GM12878 (cell line): ENCODE results near the gene ARFRP1. TPM values are rescaled to one million over a fixed set of nuclear protein-coding genes. Genes with fewer than 3 reads are reported as not detected.

Experiments
- BHLHE40 ChIP-seq, 2 experiments: fragments of 450-650 bp in 1 of 2; IDR thresholded peaks; 2 replicates each; pipeline ENCODE4 v1.6.1; 2011 to 2017; ENCODE audit warnings: low read depth in 2 of 2, borderline replicate concordance in 1 of 2, improper control_type of control experiment in 1 of 2, low read length in 1 of 2, mild to moderate bottlenecking in 1 of 2
- CHD1 ChIP-seq: IDR thresholded peaks from 2 replicates; pipeline ENCODE4 v1.6.1; 2012; ENCODE audit warnings: low read depth, low read length, improper control_type of control experiment
- ETV6 ChIP-seq, 2 experiments: fragments of 450-650 bp in 1 of 2; IDR thresholded peaks in 1 of 2; conservative IDR thresholded peaks in 1 of 2; 2 replicates each; pipeline ENCODE4 v1.6.1; 2014; ENCODE audit warnings: antibody characterized with exemption in 1 of 2, borderline replicate concordance in 1 of 2, low read depth in 1 of 2, mild to moderate bottlenecking in 1 of 2, moderate library complexity in 1 of 2
- GATAD2B ChIP-seq: fragments of 450-650 bp; conservative IDR thresholded peaks from 2 replicates; pipeline ENCODE4 v1.6.1; 2017; ENCODE audit warnings: low read depth, mild to moderate bottlenecking, moderate library complexity
- HDAC2 ChIP-seq: fragments of 200-600 bp; sonication (generic); IDR thresholded peaks from 2 replicates; pipeline ENCODE4 v1.6.1; 2017
- MEF2B ChIP-seq: fragments of 450-650 bp; IDR thresholded peaks from 2 replicates; pipeline ENCODE4 v1.6.1; 2018; ENCODE audit warnings: mild to moderate bottlenecking, moderate library complexity; ENCODE audit not compliant: partially characterized antibody, poor library complexity, severe bottlenecking
- MXI1 ChIP-seq: fragments of 150-350 bp; IDR thresholded peaks from 2 replicates; pipeline ENCODE4 v1.6.1; 2011; ENCODE audit warnings: low read depth, mild to moderate bottlenecking, inconsistent platforms, low read length, improper control_type of control experiment
- PAX5 ChIP-seq: IDR thresholded peaks from 2 replicates; pipeline ENCODE4 v1.6.1; 2011; ENCODE audit warnings: low read depth, low read length, borderline replicate concordance
- PBX3 ChIP-seq: IDR thresholded peaks from 2 replicates; pipeline ENCODE4 v1.6.1; 2011; ENCODE audit warnings: mild to moderate bottlenecking, low read depth, low read length, moderate library complexity; ENCODE audit not compliant: insufficient replicate concordance
- RELA ChIP-seq: fragments of 450-650 bp; IDR thresholded peaks from 2 replicates; pipeline ENCODE4 v1.8.0; 2014; ENCODE audit warnings: borderline replicate concordance; ENCODE audit not compliant: partially characterized antibody
- RELB ChIP-seq: fragments of 450-650 bp; IDR thresholded peaks from 2 replicates; pipeline ENCODE4 v1.6.1; 2017; ENCODE audit warnings: low read depth, mild to moderate bottlenecking, moderate library complexity
- RFX5 ChIP-seq: IDR thresholded peaks from 2 replicates; pipeline ENCODE4 v1.6.1; 2011; ENCODE audit warnings: low read depth, low read length, improper control_type of control experiment
- RUNX3 ChIP-seq: IDR thresholded peaks from 2 replicates; pipeline ENCODE4 v1.6.1; 2012; ENCODE audit warnings: low read length, inconsistent platforms
- SIX5 ChIP-seq: IDR thresholded peaks from 2 replicates; pipeline ENCODE4 v1.6.1; 2011; ENCODE audit warnings: mild to moderate bottlenecking, low read depth, low read length, moderate library complexity; ENCODE audit not compliant: severe bottlenecking
- SPI1 ChIP-seq: IDR thresholded peaks from 2 replicates; pipeline ENCODE4 v1.6.1; 2011; ENCODE audit warnings: low read depth, mild to moderate bottlenecking, low read length, moderate library complexity, borderline replicate concordance; ENCODE audit not compliant: insufficient read depth
- TARDBP ChIP-seq: IDR thresholded peaks from 2 replicates; pipeline ENCODE4 v1.6.1; 2016; ENCODE audit warnings: borderline replicate concordance
- TCF3 ChIP-seq: IDR thresholded peaks from 2 replicates; pipeline ENCODE4 v1.6.1; 2012; ENCODE audit warnings: low read depth, mild to moderate bottlenecking, low read length, borderline replicate concordance; ENCODE audit not compliant: insufficient read depth
- ZBTB4 ChIP-seq: fragments of 450-650 bp; formaldehyde crosslinking; IDR thresholded peaks from 2 replicates; pipeline ENCODE4 v1.4.0; 2022; ENCODE audit warnings: mild to moderate bottlenecking, moderate library complexity
- polyA plus RNA-seq, 11 experiments: library from polyadenylated mRNA; depleted of rRNA in 4 of 11; unstranded in 6 of 11; stranded (reverse) in 5 of 11; fragments of >200 nt; fragmentation: Nextera tagmentation in 4 of 11; fragmentation: Illumina TruSeq in 1 of 11; extraction: Ambion mirVana in 4 of 11; extraction: Trizol in 1 of 11; gene quantifications; 1 replicate in 1 of 11; 2 replicates in 10 of 11; pipeline versions ENCODE4 v1.2.1 to v1.2.3, GENCODE V29; 2011 to 2016; ENCODE audit warnings: inconsistent platforms in 2 of 11, missing spikeins in 2 of 11, low read depth in 1 of 11
- total RNA-seq, 4 experiments: library from RNA; depleted of rRNA in 3 of 4; stranded (reverse); fragments of >200 nt in 3 of 4; fragmentation: Illumina TruSeq in 1 of 4; extraction: Trizol in 1 of 4; gene quantifications; 2 replicates each; pipeline versions ENCODE4 v1.2.1 to v1.2.3, GENCODE V29; 2013 to 2021
- TF ChIP-seq, protein P1 (sequence below): fragments of 450-650 bp; IDR thresholded peaks from 2 replicates; pipeline ENCODE4 v1.6.1; 2016; ENCODE audit warnings: mild to moderate bottlenecking
- TF ChIP-seq, protein P2 (sequence below): fragments of 450-650 bp; IDR thresholded peaks from 2 replicates; pipeline ENCODE4 v1.6.1; 2014; ENCODE audit warnings: mild to moderate bottlenecking

ARFRP1 gene
- total and polyA plus RNA-seq, 10 of the 15 experiments (the other 5 are each of a cell fraction or from before 2014, with no cell fraction given) = 0.37 to 71.7 (median 34.6) TPM

DNA sequence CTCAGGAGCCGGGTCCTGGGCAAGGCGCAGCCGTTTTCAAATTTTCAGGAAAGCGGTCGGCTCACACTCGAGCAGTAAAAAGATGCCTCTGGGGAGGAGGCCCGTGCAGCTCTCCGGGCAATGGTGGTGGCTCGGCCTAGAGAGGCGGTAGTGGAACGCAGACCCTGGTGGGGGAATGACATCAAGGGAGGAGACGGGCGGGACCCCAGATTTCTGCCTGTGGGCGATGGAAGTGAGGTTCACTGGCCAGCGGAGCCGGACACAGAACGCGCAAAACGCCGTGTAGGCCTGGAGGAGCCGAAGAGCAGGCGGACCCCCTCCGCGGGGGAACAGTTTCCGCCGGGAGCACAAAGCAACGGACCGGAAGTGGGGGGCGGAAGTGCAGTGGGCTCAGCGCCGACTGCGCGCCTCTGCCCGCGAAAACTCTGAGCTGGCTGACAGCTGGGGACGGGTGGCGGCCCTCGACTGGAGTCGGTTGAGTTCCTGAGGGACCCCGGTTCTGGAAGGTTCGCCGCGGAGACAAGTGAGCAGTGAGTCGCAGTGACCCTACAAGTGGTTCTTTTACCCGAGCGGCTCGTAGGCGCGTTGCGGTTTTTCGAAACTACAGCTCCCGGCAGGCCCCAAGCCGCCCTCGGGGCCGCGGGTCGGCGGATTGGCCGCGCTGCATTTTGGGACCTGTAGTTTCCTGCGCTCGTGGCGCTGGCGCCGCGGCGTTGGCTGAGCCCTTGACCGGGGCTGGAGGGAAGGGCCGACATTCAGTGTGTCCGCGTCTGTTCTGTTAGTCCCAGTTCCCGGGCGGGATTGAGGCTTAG is 49.6 kb downstream of the ARFRP1 start, which contains the start of gene RTEL1 (continued):
- peak; percentile 91 for TF ChIP-seq SIX5
- no peak for TF ChIP-seq CHD1
- no peak for TF ChIP-seq RFX5
- TF ChIP-seq PAX5 = no peak
- TF ChIP-seq, protein P1, sequence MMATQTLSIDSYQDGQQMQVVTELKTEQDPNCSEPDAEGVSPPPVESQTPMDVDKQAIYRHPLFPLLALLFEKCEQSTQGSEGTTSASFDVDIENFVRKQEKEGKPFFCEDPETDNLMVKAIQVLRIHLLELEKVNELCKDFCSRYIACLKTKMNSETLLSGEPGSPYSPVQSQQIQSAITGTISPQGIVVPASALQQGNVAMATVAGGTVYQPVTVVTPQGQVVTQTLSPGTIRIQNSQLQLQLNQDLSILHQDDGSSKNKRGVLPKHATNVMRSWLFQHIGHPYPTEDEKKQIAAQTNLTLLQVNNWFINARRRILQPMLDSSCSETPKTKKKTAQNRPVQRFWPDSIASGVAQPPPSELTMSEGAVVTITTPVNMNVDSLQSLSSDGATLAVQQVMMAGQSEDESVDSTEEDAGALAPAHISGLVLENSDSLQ = peak; percentile 75
- peak; percentile 93 for TF ChIP-seq RUNX3
- TF ChIP-seq BHLHE40 (IDR thresholded peaks at IDR 0.05; ENCODE audit: borderline replicate concordance in 1 of 2, low read depth in 2 of 2, low read length in 1 of 2) = peak; percentile 27 to 52; a peak in 1 of 4 replicates
- TF ChIP-seq SPI1 = no peak
- TF ChIP-seq ETV6 (conservative IDR thresholded peaks at IDR 0.05 in 1 of 2, IDR thresholded peaks at IDR 0.05 in 1 of 2; ENCODE audit: borderline replicate concordance in 1 of 2, low read depth in 1 of 2) = no peak; a peak in 1 of 4 replicates
- TF ChIP-seq RELB = peak; percentile 97
- TF ChIP-seq MEF2B = peak; percentile 32
- 0 out of 2 replicates have a peak, but pooled peaks have one; percentile 60 for TF ChIP-seq TCF3
- TF ChIP-seq, protein P2, sequence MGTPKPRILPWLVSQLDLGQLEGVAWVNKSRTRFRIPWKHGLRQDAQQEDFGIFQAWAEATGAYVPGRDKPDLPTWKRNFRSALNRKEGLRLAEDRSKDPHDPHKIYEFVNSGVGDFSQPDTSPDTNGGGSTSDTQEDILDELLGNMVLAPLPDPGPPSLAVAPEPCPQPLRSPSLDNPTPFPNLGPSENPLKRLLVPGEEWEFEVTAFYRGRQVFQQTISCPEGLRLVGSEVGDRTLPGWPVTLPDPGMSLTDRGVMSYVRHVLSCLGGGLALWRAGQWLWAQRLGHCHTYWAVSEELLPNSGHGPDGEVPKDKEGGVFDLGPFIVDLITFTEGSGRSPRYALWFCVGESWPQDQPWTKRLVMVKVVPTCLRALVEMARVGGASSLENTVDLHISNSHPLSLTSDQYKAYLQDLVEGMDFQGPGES = no peak
- TF ChIP-seq MXI1 = peak; percentile 63; the same call in 1 of the 2 replicates
- peak; percentile 87 for TF ChIP-seq TARDBP
- no peak; the same call in 1 of the 2 replicates for TF ChIP-seq HDAC2
- TF ChIP-seq PBX3 = no peak
- TF ChIP-seq ZBTB4 (CRISPR knock-in tag) = no peak
- peak; percentile 77 for TF ChIP-seq RELA
- TF ChIP-seq GATAD2B = peak; percentile 63
